ENCODE data around the gene GYG1.

GRCh38 chr3:149009732-149010131 is 18.4 kb downstream of the GYG1 start:
- TF ChIP-seq SIN3A (IDR thresholded peaks at IDR 0.05; ENCODE audit: borderline replicate concordance, insufficient read depth, low read length) (no peak), REST (IDR thresholded peaks at IDR 0.05; ENCODE audit: insufficient read depth in 1 of 2, low read depth in 2 of 2, low read length in 2 of 2) (no peak), POLR2AphosphoS5 (IDR thresholded peaks at IDR 0.05; ENCODE audit: low read depth, low read length) (no peak), FOXP2 (optimal IDR thresholded peaks at IDR 0.05; ENCODE audit: borderline replicate concordance, extremely low read depth, extremely low read length, insufficient read depth) (no peak)

Measured in PFSK-1 (cell line).